22Rv1 (cell line): ENCODE data around the gene MTARC1.

ENCODE experiments used
- H3K27ac ChIP-seq: fragments of 450-650 bp; 2 replicates; pipeline ENCODE4 v1.5.1; 2017
- ZFX ChIP-seq: fragments of 450-650 bp; IDR thresholded peaks from 2 replicates; pipeline ENCODE4 v1.6.1; 2017; ENCODE audit warnings: antibody characterized with exemption, borderline replicate concordance
- TF ChIP-seq, protein P1 (sequence below): fragments of 450-650 bp; IDR thresholded peaks from 2 replicates; pipeline ENCODE4 v1.5.1; 2017; ENCODE audit warnings: mild to moderate bottlenecking

Gene MTARC1

DNA sequence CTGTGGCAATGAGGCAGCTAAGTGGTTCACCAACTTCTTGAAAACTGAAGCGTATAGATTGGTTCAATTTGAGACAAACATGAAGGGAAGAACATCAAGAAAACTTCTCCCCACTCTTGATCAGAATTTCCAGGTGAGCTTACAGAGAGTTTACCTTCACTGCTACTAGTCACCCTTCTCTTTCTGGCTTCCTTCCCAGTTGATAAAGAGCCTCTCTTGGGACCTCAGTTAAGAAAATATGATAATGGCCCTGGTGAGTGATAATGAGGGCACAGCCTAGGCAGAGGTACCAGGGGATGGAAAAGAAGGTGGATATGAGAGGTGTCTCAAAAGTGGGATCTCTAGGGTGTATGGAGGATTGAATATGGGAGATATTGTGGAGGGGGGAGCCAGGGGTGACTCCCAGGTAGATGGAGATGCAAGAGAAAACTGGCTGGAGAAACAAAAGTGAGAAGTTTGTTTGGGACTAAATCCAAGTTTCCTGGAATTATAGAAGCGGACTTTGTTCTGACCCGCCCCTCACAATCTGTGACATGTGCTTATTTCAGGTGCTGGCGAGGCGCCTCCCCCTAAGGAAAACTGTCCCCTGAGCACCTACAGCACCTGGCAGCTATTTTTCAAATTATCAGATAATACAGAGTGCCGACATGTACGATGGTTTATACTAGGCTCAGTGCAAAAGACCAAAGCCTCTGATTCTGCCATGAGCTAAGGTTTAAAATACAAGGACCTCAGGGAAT, 24.9 kb upstream of the MTARC1 start:
- no peak for TF ChIP-seq ZFX
- H3K27ac ChIP-seq: no peak overlapping the region

DNA sequence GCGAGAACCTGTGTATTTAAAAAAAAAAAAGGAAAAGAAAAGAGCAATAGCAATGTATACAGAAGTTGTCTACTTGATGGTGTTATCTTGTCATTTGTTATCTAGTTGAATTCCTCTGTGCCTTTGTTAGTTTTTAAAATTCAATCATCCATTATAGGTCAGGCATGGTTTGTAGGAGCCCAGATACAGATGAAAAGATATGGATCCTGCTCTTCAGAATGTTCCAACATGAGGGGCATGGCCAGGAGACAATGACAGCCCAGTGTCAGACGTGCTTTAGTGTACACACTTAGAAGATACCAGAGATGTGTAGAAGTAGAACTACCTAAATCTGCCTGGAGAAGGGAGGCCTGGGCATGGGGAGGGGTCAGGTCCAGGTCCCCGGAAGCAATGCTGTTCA, 22.0 kb upstream of the MTARC1 start:
- H3K27ac ChIP-seq: no peak overlapping the region
- TF ChIP-seq, protein P1, sequence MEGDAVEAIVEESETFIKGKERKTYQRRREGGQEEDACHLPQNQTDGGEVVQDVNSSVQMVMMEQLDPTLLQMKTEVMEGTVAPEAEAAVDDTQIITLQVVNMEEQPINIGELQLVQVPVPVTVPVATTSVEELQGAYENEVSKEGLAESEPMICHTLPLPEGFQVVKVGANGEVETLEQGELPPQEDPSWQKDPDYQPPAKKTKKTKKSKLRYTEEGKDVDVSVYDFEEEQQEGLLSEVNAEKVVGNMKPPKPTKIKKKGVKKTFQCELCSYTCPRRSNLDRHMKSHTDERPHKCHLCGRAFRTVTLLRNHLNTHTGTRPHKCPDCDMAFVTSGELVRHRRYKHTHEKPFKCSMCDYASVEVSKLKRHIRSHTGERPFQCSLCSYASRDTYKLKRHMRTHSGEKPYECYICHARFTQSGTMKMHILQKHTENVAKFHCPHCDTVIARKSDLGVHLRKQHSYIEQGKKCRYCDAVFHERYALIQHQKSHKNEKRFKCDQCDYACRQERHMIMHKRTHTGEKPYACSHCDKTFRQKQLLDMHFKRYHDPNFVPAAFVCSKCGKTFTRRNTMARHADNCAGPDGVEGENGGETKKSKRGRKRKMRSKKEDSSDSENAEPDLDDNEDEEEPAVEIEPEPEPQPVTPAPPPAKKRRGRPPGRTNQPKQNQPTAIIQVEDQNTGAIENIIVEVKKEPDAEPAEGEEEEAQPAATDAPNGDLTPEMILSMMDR: no peak
- TF ChIP-seq ZFX: no peak

DNA sequence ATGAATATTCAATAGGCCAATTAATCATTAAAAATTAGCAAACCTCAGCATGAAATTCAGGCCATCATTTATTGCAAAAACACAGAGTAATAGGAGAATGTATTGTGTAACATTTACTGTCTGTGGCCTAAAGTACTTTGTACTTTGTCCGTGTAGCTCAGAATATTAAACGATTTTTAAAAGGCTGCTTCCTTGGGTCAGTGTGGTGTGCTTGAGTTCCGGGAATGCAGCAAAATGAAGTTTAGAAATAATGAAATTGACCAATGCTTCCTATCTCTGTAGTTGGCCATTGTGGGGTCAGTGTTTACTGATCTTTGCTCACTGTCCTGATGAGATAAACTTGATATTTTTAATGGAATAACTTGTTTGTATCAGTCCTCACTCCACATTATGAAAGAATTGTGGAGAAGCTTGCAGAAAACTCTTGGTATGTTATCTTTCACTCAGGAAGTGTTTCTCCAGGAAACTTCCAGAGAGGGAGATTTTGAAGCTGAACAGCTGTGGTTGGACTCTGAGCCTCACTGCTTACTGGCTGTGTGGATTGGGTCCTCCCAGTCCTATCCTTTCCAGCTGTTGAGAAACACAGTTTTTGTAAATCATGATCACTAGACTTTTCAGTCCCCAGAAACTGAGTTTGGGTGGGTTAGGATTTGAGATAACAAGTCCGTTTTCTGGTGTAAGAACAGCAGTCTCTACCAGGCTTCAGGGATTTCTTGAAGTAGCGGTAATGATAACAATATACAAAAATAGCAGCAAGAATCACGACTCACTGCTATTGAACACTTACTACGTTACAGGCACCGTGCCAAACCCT, 19.2 kb upstream of the MTARC1 start:
- no peak overlapping the region for H3K27ac ChIP-seq
- TF ChIP-seq, protein P1: no peak
- no peak for TF ChIP-seq ZFX

DNA sequence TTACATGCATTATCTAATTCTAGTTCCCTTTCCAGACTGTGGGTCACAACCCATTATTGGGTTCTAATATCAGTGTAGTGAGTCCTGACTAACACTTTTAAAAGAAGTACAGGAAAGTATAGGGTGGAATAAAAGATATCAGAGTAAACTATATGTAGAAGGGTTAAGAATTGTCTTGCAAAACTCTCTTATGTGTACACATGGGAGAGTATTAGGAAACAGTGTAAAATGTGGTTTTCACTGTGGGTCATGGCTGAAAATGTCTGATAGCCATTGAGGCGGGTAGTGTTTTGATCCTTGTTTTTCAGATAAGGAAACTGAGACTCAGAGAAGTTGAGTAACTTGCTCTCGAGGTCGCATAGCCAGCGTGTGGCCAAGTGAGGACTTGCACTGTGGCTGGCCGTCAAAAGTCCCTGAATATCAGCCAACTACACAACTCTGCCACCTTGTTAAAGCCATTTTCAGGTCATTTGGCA, 18.5 kb upstream of the MTARC1 start:
- no peak for TF ChIP-seq ZFX
- TF ChIP-seq, protein P1: no peak
- H3K27ac ChIP-seq: no peak overlapping the region

DNA sequence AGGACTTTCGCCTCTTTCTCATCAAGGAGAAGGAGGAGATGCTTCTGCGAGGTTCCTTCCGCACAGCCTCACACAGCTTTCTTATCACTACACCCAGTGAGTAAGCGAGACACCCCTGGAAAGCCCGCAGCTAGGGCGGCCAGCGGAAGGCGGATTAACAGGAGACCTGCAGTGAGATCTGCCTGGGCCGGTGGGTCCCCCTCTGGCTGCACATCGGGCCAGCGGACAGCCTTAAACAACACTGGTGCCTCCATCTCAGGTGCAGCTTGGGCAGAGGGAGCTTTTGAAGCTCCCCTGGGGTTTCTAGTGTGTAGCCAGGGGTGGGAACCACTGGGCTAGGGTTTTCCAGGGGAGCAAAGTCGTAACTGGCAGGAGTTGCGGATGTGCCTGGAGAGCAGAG, 17.5 kb upstream of the MTARC1 start:
- TF ChIP-seq, protein P1: no peak
- no peak for TF ChIP-seq ZFX
- H3K27ac ChIP-seq: no peak overlapping the region

DNA sequence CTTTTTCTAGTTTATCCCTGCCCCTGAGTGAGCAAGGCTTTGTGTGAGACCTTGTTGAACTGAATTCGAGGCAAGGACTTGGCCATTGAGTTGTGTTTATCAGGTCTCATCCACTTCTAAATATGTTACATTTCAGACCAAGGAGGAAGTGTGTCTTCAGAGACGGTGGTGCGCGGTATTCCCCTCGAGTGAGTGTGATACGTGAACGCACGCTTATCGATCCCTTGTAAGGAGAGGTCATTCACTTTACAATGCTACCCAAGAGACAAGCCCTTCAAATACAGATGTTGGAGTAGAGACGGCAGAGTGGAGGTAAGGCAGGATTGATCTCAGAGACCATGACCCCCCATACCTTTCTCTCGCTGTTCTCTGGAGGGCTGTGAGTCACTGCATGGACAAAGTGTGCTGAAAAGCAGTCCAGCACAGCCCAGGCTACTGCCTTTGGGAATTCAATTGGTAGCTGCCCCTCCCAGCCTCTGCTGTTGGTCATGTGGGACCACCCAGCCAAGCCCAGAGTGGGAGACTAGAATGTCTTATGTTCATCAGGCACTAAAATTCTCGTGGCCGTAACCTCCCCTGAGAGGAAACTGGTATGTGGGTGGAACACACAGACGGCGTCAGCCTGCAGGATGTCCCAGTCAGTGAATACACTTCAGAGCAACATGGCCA, 16.3 kb upstream of the MTARC1 start:
- TF ChIP-seq ZFX: no peak
- TF ChIP-seq, protein P1: no peak

DNA sequence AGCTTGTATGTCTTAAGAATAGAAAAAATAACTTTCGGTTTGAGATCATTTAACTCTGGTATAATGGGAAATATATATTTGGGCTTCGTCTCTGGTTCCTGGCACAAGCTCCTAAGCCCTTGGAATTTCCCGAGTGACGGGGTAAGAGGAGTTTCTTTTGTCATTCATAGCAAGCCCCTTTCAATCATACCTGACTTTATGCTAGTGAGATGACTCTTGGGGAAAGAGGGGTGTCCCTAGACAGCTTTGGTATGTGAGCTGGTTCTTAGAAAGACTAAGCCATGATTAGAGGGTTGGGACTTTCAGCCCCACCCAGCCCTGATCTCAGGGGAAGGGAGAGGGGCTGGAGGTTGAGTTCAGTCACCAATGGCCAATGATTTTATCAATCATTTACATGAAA, 13.9 kb upstream of the MTARC1 start:
- H3K27ac ChIP-seq: no peak overlapping the region
- TF ChIP-seq, protein P1: no peak
- TF ChIP-seq ZFX: no peak

More for the DNA sequence above, 16.3 kb upstream of the MTARC1 start:
- no peak overlapping the region for H3K27ac ChIP-seq
